Fibroblast of lung (primary cell): Measurements from ENCODE around the gene AOC3. TPM values are rescaled to one million over a fixed set of nuclear protein-coding genes. Genes with fewer than 3 reads are reported as not detected.
"Not testable (repeated sequence)": the region's sequence is repeated elsewhere in the genome, so short reads cannot be mapped to it uniquely, and the experiment has no call there.

Experiments
- DNase-seq, 2 donors: peaks; one replicate each; pipeline versions ENCODE4 v3.0.0 to v3.0.0-alpha.2; 2010; ENCODE audit warnings: low read depth in 2 of 2
- H2AFZ ChIP-seq: 2 replicates; pipeline ENCODE4 v1.5.1; 2012; ENCODE audit warnings: low read length, control low read depth, inconsistent platforms
- H3K27ac ChIP-seq: 2 replicates; pipeline ENCODE4 v1.5.1; 2011; ENCODE audit warnings: low read length, control low read depth; ENCODE audit not compliant: insufficient read depth
- H3K27me3 ChIP-seq: 2 replicates; pipeline ENCODE4 v1.5.1; 2011; ENCODE audit warnings: mild to moderate bottlenecking, low read length; ENCODE audit not compliant: control insufficient read depth, insufficient read depth
- H3K36me3 ChIP-seq: 2 replicates; pipeline ENCODE4 v1.5.1; 2011; ENCODE audit warnings: low read length; ENCODE audit not compliant: control insufficient read depth, insufficient read depth
- H3K4me1 ChIP-seq: 2 replicates; pipeline ENCODE4 v1.5.1; 2011; ENCODE audit warnings: low read length; ENCODE audit not compliant: control insufficient read depth, insufficient read depth; ENCODE audit errors: extremely low read depth
- H3K4me2 ChIP-seq: 2 replicates; pipeline ENCODE4 v1.5.1; 2011; ENCODE audit warnings: low read length, control low read depth; ENCODE audit not compliant: insufficient read depth; ENCODE audit errors: extremely low read depth
- H3K4me3 ChIP-seq, 4 experiments: fragments of 200-600 bp in 1 of 4; sonication (generic) in 1 of 4; replicated peaks in 1 of 4; 2 replicates each; pipeline ENCODE4 v1.5.1; 2011 to 2016; ENCODE audit warnings: low read length in 4 of 4, low read depth in 3 of 4, mild to moderate bottlenecking in 3 of 4, control low read depth in 2 of 4, inconsistent platforms in 1 of 4, mixed read lengths in 1 of 4; ENCODE audit not compliant: insufficient read depth in 1 of 4; ENCODE audit errors: control extremely low read depth in 1 of 4
- H3K79me2 ChIP-seq: 2 replicates; pipeline ENCODE4 v1.5.1; 2012; ENCODE audit warnings: mild to moderate bottlenecking, low read length, inconsistent platforms; ENCODE audit not compliant: control insufficient read depth, insufficient read depth
- H3K9ac ChIP-seq: 2 replicates; pipeline ENCODE4 v1.5.1; 2011; ENCODE audit warnings: mild to moderate bottlenecking, low read length, control low read depth; ENCODE audit not compliant: insufficient read depth
- H3K9me3 ChIP-seq: 2 replicates; pipeline ENCODE4 v1.5.1; 2012; ENCODE audit warnings: low read depth, low read length; ENCODE audit not compliant: control insufficient read depth, insufficient read depth
- H4K20me1 ChIP-seq: 2 replicates; pipeline ENCODE4 v1.5.1; 2011; ENCODE audit warnings: low read length; ENCODE audit not compliant: control insufficient read depth, insufficient read depth; ENCODE audit errors: extremely low read depth
- EZH2 ChIP-seq: IDR thresholded peaks from 2 replicates; pipeline ENCODE4 v1.5.1; 2012; ENCODE audit warnings: low read length, control low read depth, mild to moderate bottlenecking; ENCODE audit errors: missing control alignments
- polyA plus RNA-seq, 2 donors: library from polyadenylated mRNA; depleted of rRNA in 1 of 2; stranded (reverse) in 1 of 2; unstranded in 1 of 2; fragments of >200 nt; gene quantifications; 2 replicates each; pipeline ENCODE4 v1.2.1, GENCODE V29; 2011 to 2012; ENCODE audit warnings: missing spikeins in 1 of 2
- total RNA-seq: library from RNA; depleted of rRNA; stranded (reverse); fragments of >200 nt; gene quantifications from 2 replicates; pipeline ENCODE4 v1.2.1, GENCODE V29; 2014
- TF ChIP-seq, protein P1 (sequence below), 2 donors: IDR thresholded peaks in 1 of 2; conservative IDR thresholded peaks in 1 of 2; 1 replicate in 1 of 2; 2 replicates in 1 of 2; pipeline ENCODE4 v1.5.1; 2011 to 2012; ENCODE audit warnings: low read length in 2 of 2, control low read depth in 1 of 2, inconsistent platforms in 1 of 2, low read depth in 1 of 2, mild to moderate bottlenecking in 1 of 2

The AOC3 gene
- total and polyA plus RNA-seq, 2 donors (not counting 1 experiment from before 2014, with no cell fraction given) = 0.17 to 3.5 TPM

DNA sequence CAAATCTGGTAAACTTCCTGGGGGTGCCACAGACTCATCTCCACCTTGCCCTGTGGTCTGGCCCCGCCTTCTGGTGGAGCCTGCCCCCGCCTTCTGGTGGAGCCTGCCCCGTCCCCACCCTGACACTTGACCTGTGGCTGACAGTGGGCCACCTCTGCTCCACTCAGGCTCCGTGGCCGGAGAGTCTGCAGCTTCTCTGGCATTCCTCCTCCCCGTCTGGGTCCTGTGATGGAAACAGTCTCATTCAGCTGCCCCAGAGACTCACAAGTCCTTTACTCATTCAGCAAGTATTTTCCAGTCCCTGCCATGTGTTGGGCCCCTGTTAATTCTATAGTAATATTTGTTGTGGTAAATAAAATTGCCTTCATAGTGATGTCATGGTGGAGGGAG is 28.6 kb downstream of the AOC3 start:
- peak in 1 of 2 donors; percentile 49 for DNase-seq
- H3K9ac ChIP-seq = no peak overlapping the region

DNA sequence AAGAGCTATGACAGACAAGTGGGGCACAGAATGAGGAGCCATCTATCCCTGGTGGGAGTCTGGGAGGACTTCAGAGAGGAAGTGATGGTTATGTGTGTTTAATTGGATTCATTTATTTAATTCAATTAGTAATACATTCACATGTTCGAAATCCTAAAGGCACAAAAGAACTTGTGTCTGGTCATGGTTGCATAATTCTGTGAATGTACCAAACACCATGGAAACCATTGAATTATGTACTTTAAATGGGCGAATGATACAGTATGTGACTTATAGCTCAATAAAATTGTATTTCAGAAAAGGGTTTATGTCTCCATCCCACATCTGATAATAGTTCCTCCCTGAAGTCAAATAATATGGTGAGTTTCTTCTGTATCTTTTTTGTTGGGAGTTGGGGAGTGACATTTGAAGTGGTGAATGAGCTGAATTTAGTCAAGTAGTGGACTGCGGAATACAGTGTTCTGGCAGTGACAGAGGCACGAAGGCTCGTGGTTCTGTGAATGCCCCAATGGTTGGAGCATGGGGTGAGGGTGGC is 29.8 kb downstream of the AOC3 start:
- Histone ChIP-seq H3K4me2 (no peak overlapping the region), H3K79me2 (no peaks in the 10 kb centered on the region), H3K27ac (no peak overlapping the region), H2AFZ (no peak overlapping the region), H3K4me3 (no peak overlapping the region), H3K36me3 (no peaks in the 10 kb centered on the region), H3K9me3 (no peaks in the 10 kb centered on the region), H3K27me3 (peaks cover 7% of the 10 kb centered on the region), H3K4me1 (no peaks in the 10 kb centered on the region), H4K20me1 (no peaks in the 10 kb centered on the region), H3K9ac (no peak overlapping the region)
- no peak for DNase-seq
- TF ChIP-seq, protein P1, sequence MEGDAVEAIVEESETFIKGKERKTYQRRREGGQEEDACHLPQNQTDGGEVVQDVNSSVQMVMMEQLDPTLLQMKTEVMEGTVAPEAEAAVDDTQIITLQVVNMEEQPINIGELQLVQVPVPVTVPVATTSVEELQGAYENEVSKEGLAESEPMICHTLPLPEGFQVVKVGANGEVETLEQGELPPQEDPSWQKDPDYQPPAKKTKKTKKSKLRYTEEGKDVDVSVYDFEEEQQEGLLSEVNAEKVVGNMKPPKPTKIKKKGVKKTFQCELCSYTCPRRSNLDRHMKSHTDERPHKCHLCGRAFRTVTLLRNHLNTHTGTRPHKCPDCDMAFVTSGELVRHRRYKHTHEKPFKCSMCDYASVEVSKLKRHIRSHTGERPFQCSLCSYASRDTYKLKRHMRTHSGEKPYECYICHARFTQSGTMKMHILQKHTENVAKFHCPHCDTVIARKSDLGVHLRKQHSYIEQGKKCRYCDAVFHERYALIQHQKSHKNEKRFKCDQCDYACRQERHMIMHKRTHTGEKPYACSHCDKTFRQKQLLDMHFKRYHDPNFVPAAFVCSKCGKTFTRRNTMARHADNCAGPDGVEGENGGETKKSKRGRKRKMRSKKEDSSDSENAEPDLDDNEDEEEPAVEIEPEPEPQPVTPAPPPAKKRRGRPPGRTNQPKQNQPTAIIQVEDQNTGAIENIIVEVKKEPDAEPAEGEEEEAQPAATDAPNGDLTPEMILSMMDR (conservative IDR thresholded peaks at IDR 0.05 in 1 of 2, IDR thresholded peaks at IDR 0.05 in 1 of 2; ENCODE audit: low read depth in 1 of 2, low read length in 2 of 2) = no peak
- TF ChIP-seq EZH2 = no peak

More for the DNA sequence above, 28.6 kb downstream of the AOC3 start:
- Histone ChIP-seq H3K36me3 (no peaks in the 10 kb centered on the region), H3K27me3 (peaks cover 4% of the 10 kb centered on the region), H3K4me1 (no peaks in the 10 kb centered on the region), H3K4me3 (no peak overlapping the region), H4K20me1 (no peaks in the 10 kb centered on the region), H2AFZ (no peak overlapping the region), H3K79me2 (no peaks in the 10 kb centered on the region), H3K4me2 (no peak overlapping the region), H3K27ac (no peak overlapping the region), H3K9me3 (no peaks in the 10 kb centered on the region)
- TF ChIP-seq, protein P1 (conservative IDR thresholded peaks at IDR 0.05 in 1 of 2, IDR thresholded peaks at IDR 0.05 in 1 of 2; ENCODE audit: low read depth in 1 of 2, low read length in 2 of 2) = no peak
- TF ChIP-seq EZH2 = no peak

DNA sequence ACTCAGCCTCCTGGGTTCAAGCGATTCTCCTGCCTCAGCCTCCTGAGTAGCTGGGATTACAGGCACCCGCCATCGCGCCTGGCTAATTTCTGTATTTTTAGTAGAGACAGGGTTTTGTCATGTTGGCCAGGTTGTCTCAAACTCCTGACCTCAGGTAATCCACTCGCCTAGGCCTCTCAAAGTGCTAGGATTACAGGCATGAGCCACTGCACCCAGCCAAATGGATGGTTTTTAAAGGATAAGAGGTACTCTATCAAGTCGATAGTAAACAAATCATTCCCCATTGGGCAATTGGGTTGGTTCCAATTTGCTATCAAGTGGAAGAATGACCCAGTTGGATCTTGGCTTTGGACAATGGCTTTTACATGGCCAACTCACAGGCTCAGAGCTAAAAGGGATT is 30.7 kb downstream of the AOC3 start:
- H3K4me3 ChIP-seq, H3K4me1 ChIP-seq, H3K27me3 ChIP-seq, H3K27ac ChIP-seq, DNase-seq, H3K79me2 ChIP-seq, H3K9me3 ChIP-seq, H3K36me3 ChIP-seq, H3K4me2 ChIP-seq, H2AFZ ChIP-seq, H4K20me1 ChIP-seq, H3K9ac ChIP-seq: not testable (repeated sequence)
